Astrocyte (in vitro differentiated cells and primary cell): ENCODE results near the gene NDUFB7. TPM values are rescaled to one million over a fixed set of nuclear protein-coding genes. Genes with fewer than 3 reads are reported as not detected.

Experiments used
- DNase-seq: peaks from one replicate; pipeline ENCODE4 v3.0.0-alpha.2; 2010; ENCODE audit warnings: low read depth
- FAIRE-seq: peaks from 2 replicates; lab custom pipeline; 2011; peaks lifted over from hg19 to GRCh38; lab: Jason Lieb, UNC
- H2AFZ ChIP-seq: 2 replicates; pipeline ENCODE4 v1.6.0; 2012; ENCODE audit warnings: low read depth, low read length, inconsistent platforms
- H3K27ac ChIP-seq: 2 replicates; pipeline ENCODE4 v1.5.1; 2011; ENCODE audit warnings: low read depth, low read length, inconsistent platforms
- H3K27me3 ChIP-seq: 2 replicates; pipeline ENCODE4 v1.6.0; 2011; ENCODE audit warnings: low read length, inconsistent platforms; ENCODE audit not compliant: insufficient read depth
- H3K36me3 ChIP-seq: 2 replicates; pipeline ENCODE4 v1.5.1; 2011; ENCODE audit warnings: low read length, inconsistent platforms; ENCODE audit not compliant: insufficient read depth
- H3K4me1 ChIP-seq: 2 replicates; pipeline ENCODE4 v1.5.1; 2011; ENCODE audit warnings: low read length, inconsistent platforms; ENCODE audit not compliant: insufficient read depth
- H3K4me2 ChIP-seq: 2 replicates; pipeline ENCODE4 v1.6.0; 2012; ENCODE audit warnings: low read length, inconsistent platforms
- H3K4me3 ChIP-seq: 2 replicates; pipeline ENCODE4 v1.5.1; 2011; ENCODE audit warnings: low read depth, mild to moderate bottlenecking, low read length, inconsistent platforms; ENCODE audit not compliant: insufficient read depth
- H3K79me2 ChIP-seq: 2 replicates; pipeline ENCODE4 v1.6.0; 2012; ENCODE audit warnings: mild to moderate bottlenecking, low read length, inconsistent platforms; ENCODE audit not compliant: insufficient read depth
- H3K9ac ChIP-seq: 2 replicates; pipeline ENCODE4 v1.6.0; 2012; ENCODE audit warnings: mild to moderate bottlenecking, low read length, inconsistent platforms
- H3K9me3 ChIP-seq: 2 replicates; pipeline ENCODE4 v1.5.1; 2012; ENCODE audit warnings: low read depth, mild to moderate bottlenecking, low read length, inconsistent platforms; ENCODE audit not compliant: insufficient read depth
- H4K20me1 ChIP-seq: 2 replicates; pipeline ENCODE4 v1.6.0; 2012; ENCODE audit warnings: low read length, inconsistent platforms; ENCODE audit not compliant: insufficient read depth
- H3K27ac Mint-ChIP-seq: one replicate; pipeline ENCODE4 v1.8.0; 2021; ENCODE audit warnings: mild to moderate bottlenecking, mixed read lengths; ENCODE audit not compliant: unreplicated experiment
- H3K27me3 Mint-ChIP-seq: one replicate; pipeline ENCODE4 v1.8.0; 2021; ENCODE audit warnings: low read depth, mixed read lengths; ENCODE audit not compliant: unreplicated experiment
- H3K36me3 Mint-ChIP-seq: one replicate; pipeline ENCODE4 v1.8.0; 2021; ENCODE audit warnings: low read depth, mixed read lengths; ENCODE audit not compliant: unreplicated experiment
- H3K4me1 Mint-ChIP-seq: one replicate; pipeline ENCODE4 v1.8.0; 2021; ENCODE audit warnings: low read depth, mixed read lengths; ENCODE audit not compliant: unreplicated experiment
- H3K4me3 Mint-ChIP-seq: one replicate; pipeline ENCODE4 v1.8.0; 2021; ENCODE audit warnings: mild to moderate bottlenecking, moderate library complexity, mixed read lengths; ENCODE audit not compliant: unreplicated experiment
- H3K9me3 Mint-ChIP-seq: one replicate; pipeline ENCODE4 v1.8.0; 2021; ENCODE audit warnings: mild to moderate bottlenecking, mixed read lengths; ENCODE audit not compliant: unreplicated experiment
- EZH2 ChIP-seq: IDR thresholded peaks from 2 replicates; pipeline ENCODE4 v1.6.1; 2012; ENCODE audit warnings: mild to moderate bottlenecking, low read length, inconsistent platforms; ENCODE audit not compliant: insufficient read depth
- total RNA-seq: library from RNA; stranded (reverse); gene quantifications from 2 replicates; pipeline ENCODE4 v1.2.1, GENCODE V29; 2021
- TF ChIP-seq, protein P1 (sequence below): IDR thresholded peaks from 2 replicates; pipeline ENCODE4 v1.5.1; 2011; ENCODE audit warnings: low read depth, mild to moderate bottlenecking, inconsistent platforms, low read length, moderate library complexity; ENCODE audit not compliant: insufficient read depth

NDUFB7 gene
- total RNA-seq, 1 donor from 2014 or later, result 161 TPM

- Histone ChIP-seq H4K20me1 (peaks cover 35% of the 10 kb centered on the region), H3K9ac (no peak overlapping the region), H3K27ac (no peak overlapping the region), H3K9me3 (no peaks in the 10 kb centered on the region), H3K27me3 (no peaks in the 10 kb centered on the region), H3K4me2 (no peak overlapping the region), H3K4me1 (peaks cover 6% of the 10 kb centered on the region), H3K79me2 (peaks cover 10% of the 10 kb centered on the region), H3K36me3 (peaks cover 2% of the 10 kb centered on the region), H3K4me3 (no peak overlapping the region), H2AFZ (no peak overlapping the region)
- peaks cover 19% of the 10 kb centered on the region for H3K4me1 Mint-ChIP-seq
- no peak overlapping the region for H3K4me3 Mint-ChIP-seq
- no peaks in the 10 kb centered on the region for H3K9me3 Mint-ChIP-seq
- DNase-seq (no peak), FAIRE-seq (no peak)
- no peak for TF ChIP-seq EZH2
- TF ChIP-seq, protein P1, sequence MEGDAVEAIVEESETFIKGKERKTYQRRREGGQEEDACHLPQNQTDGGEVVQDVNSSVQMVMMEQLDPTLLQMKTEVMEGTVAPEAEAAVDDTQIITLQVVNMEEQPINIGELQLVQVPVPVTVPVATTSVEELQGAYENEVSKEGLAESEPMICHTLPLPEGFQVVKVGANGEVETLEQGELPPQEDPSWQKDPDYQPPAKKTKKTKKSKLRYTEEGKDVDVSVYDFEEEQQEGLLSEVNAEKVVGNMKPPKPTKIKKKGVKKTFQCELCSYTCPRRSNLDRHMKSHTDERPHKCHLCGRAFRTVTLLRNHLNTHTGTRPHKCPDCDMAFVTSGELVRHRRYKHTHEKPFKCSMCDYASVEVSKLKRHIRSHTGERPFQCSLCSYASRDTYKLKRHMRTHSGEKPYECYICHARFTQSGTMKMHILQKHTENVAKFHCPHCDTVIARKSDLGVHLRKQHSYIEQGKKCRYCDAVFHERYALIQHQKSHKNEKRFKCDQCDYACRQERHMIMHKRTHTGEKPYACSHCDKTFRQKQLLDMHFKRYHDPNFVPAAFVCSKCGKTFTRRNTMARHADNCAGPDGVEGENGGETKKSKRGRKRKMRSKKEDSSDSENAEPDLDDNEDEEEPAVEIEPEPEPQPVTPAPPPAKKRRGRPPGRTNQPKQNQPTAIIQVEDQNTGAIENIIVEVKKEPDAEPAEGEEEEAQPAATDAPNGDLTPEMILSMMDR, result no peak
- no peak overlapping the region for H3K27ac Mint-ChIP-seq
- H3K36me3 Mint-ChIP-seq, result no peaks in the 10 kb centered on the region
- H3K27me3 Mint-ChIP-seq, result no peaks in the 10 kb centered on the region
These were observed 21.6 kb downstream of the NDUFB7 start for GRCh38 chr19:14550201-14550754.

DNA sequence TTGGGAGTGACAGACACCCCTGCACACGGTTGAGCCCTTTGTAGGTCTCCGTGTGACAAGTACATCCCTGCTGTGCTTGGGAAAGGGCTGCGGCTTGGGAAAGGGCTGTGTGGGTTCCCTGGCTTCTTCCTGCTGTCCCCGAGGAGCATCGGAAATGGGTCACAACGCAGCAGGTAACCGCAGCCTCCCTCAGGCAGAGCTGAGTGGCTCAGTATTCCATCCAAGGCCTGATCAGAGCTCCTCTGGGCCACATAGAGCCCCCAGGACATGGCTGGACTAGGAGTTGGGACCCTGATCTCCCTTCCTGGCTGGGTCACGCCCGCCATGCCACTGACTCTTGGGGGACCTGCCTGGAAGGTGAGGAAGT is 26.2 kb downstream of the NDUFB7 start:
- Histone ChIP-seq H3K9ac (no peak overlapping the region), H3K4me2 (peak overlapping the region; percentile 48), H3K27ac (no peak overlapping the region), H3K36me3 (peaks cover 2% of the 10 kb centered on the region), H3K27me3 (no peaks in the 10 kb centered on the region), H3K4me1 (peaks cover 13% of the 10 kb centered on the region), H2AFZ (no peak overlapping the region), H3K79me2 (peaks cover 8% of the 10 kb centered on the region), H4K20me1 (peaks cover 43% of the 10 kb centered on the region), H3K4me3 (no peak overlapping the region), H3K9me3 (no peaks in the 10 kb centered on the region)
- no peak for FAIRE-seq
- Mint-ChIP-seq H3K4me3 (no peak overlapping the region), H3K27me3 (no peaks in the 10 kb centered on the region), H3K9me3 (no peaks in the 10 kb centered on the region), H3K27ac (no peak overlapping the region), H3K36me3 (peaks cover 9% of the 10 kb centered on the region), H3K4me1 (peaks cover 16% of the 10 kb centered on the region)
- DNase-seq, result no peak
- TF ChIP-seq EZH2, result no peak
- TF ChIP-seq, protein P1, result no peak

- Histone ChIP-seq H2AFZ (no peak overlapping the region), H3K4me3 (no peak overlapping the region), H3K4me2 (peak overlapping the region; percentile 48), H3K27me3 (no peaks in the 10 kb centered on the region), H3K9ac (no peak overlapping the region), H3K4me1 (peaks cover 13% of the 10 kb centered on the region), H3K36me3 (peaks cover 2% of the 10 kb centered on the region), H3K79me2 (peaks cover 8% of the 10 kb centered on the region), H3K27ac (no peak overlapping the region), H3K9me3 (no peaks in the 10 kb centered on the region), H4K20me1 (peaks cover 43% of the 10 kb centered on the region)
- Mint-ChIP-seq H3K27me3 (no peaks in the 10 kb centered on the region), H3K9me3 (no peaks in the 10 kb centered on the region), H3K4me1 (peaks cover 11% of the 10 kb centered on the region), H3K4me3 (no peak overlapping the region), H3K27ac (no peak overlapping the region), H3K36me3 (peaks cover 9% of the 10 kb centered on the region)
- DNase-seq, result no peak
- TF ChIP-seq EZH2, result no peak
- TF ChIP-seq, protein P1, result no peak
- no peak for FAIRE-seq
These were observed 26.7 kb downstream of the NDUFB7 start for GRCh38 chr19:14544977-14545715.
